AG20443 (cell line): Measurements from ENCODE around the gene FOXK2.

Experiments used
- DNase-seq: peaks from one replicate; pipeline ENCODE4 v3.0.0; 2012; ENCODE audit warnings: low spot score, mixed read lengths

The FOXK2 gene

DNA sequence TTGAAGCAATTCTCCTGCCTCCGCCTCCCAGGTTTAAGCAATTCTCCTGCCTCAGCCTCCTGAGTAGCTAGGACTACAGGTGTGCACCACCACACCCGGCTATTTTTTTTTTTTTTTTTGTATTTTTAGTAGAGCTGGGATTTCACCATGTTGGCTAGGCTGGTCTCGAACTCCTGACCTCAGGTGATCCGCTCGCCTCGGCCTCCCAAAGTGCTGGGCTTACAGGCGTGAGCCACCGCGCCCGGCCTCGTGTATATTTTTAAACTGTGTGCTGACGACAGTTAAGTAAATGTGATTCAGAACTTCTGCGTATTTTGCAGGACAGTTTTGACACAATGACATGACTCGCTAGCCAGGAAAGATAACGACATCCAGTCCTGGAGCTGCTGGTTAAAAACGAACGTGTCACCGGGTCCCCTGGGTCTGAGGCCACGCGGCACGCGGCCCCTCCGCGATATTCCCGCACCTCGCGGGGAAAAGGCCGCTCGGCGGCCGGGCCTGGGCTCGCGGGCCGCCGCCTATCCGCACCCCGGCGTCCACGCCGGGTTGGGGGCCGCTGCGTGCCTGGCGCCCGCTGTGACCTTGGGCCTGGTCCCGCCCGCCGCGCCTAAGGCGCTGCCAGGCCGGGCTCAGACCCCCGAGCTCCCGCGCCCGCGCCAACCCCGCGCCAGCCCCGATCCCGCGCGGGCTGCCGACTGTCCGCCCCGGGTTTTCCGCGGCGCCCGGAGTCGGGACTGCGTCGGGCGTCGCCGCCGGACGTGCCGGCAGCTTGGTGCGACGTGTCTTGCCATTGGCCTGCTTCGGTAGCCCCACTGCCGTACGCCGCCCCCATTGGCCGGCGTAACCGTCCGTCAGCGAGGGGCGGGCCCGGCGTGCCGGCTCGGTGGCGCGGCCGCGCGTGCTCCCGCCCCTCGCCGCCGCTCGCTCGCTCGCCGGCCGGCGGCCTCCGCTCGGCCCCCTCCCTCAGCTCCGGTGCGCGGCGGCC, at the start of gene FOXK2:
TSS of gene FOXK2 (plus strand) at position 907 of the 985 bp plus-strand sequence. CDS start 157 bp downstream, outside the sequence.
- peak; percentile 99 for DNase-seq

- no peak for DNase-seq
These were observed 49.5 kb upstream of the FOXK2 start for GRCh38 chr17:82470065-82470464.

- DNase-seq, result no peak
These were observed 45.1 kb upstream of the FOXK2 start for GRCh38 chr17:82474223-82475010.

- DNase-seq, result no peak
These were observed 44.1 kb upstream of the FOXK2 start for GRCh38 chr17:82475458-82475857.

GRCh38 chr17:82477934-82478333, 41.6 kb upstream of the FOXK2 start:
- no peak for DNase-seq

DNA sequence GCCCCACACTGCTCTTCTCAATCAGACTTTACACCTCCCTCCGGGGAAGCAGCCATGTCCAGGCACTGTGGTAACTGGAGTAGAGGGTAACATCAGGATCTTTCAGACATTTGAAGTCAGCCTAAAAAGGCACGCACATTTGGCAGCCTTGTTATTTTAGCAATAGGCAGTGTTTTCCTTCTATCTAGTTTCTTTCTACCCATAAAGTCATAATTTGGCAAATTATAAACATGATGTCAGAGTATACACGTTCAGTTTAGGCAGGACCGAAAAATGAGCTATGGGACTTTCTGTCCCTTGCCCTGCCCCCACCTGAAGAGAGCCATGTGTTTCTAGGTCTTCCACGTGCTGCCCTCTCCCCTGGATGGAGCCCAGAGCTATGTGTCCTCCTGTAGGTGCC, 39.9 kb upstream of the FOXK2 start:
- no peak for DNase-seq

GRCh38 chr17:82480318-82480717, 39.2 kb upstream of the FOXK2 start:
- DNase-seq, result no peak

GRCh38 chr17:82483204-82483660, 36.3 kb upstream of the FOXK2 start:
- no peak for DNase-seq

DNA sequence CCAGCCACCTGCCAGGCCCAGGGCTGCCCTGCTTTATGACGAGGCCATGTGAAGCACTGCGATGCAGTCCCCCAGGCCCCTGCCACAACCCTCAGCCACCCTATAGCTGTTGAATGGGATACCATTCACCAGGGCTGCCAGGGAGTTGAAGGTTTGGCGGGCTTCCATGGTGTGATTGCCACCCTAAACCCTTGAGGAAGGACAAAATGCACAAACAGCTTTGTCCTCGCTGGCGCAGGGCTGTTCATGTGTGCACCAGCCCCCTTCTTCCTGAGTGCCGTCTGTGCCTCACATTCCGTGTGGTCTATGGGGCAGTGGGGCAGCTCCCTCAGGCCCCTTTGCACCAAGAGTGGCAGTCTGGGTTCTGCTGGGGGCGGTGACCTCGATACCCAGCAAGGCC, 35.7 kb upstream of the FOXK2 start:
- no peak for DNase-seq

DNA sequence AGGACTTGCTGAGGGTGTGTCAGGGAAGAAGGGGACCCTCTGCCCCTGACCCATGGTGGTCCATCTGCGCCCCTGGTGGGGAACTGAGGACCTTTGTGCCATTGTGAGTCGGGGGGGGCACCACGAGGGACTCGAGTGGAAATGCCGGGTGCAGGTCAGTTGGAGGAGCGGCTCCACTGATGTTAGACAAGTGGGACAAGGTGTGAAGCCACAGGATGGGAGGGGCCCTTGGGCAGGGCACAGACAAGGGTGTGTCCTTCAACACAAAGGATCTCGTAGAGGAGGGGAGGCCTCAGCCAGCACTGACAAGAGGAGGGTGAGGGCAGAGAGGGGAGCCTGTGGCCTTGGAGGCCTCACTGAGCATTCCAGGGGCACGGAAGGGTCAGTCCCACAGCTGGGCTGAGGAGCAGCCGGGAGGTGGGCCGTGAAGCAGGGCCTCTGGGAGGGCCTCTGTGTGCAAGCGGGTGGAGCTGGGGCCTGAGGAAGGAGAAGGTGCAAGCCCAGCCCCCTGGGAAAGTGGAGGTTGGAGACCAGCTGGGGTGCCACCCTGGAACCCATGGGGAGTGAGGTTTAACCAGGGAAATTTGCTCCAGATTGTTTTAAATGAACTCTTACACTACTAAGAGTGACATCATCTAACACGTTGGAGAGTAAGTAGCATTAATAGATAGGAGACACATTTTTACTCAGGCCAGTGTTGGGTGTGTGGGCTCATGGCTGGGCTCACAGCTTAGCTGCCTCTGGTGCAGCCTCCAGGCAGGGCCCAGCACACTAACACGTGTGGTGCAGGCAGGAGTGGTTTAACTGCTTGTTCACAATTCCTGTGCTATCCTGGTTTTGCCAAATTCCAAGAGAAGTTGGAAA, 33.1 kb upstream of the FOXK2 start:
- DNase-seq, result no peak

DNA sequence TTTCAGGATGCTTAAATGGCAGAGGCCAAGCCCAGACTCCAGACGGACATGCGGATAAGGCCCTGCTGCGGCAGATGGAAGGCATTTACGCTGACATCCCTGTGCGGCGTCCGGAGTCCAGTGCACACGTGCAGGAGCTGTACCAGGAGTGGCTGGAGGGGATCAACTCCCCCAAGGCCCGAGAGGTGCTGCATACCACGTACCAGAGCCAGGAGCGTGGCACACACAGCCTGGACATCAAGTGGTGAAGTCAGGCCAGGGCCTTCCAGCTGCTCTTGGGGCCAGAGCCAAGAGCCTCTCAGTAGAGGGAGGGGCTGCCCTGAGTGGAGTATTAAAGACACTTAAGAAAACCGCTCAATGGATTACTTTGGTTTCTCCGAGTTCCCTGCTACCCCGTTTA, 31.6 kb upstream of the FOXK2 start:
- DNase-seq, result no peak

DNA sequence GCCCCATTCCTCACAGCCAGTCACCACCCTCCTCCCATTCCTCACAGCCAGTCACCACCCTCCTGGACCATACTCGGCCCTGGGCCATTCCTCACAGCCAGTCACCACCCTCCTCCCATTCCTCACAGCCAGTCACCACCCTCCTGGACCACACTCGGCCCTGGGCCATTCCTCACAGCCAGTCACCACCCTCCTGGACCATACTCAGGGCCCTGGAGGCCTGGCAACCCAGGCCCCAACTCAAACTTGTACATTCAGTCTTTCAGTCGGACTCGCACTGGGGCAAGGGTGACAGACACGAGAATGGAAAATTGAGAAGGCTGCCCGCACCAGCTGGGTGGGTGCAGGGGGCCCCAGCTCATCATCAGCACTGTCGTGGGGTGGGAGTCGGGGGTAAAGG, 30.4 kb upstream of the FOXK2 start:
- DNase-seq, result peak; percentile 85

- DNase-seq, result no peak
These were observed 29.6 kb upstream of the FOXK2 start for GRCh38 chr17:82489851-82490511.

DNA sequence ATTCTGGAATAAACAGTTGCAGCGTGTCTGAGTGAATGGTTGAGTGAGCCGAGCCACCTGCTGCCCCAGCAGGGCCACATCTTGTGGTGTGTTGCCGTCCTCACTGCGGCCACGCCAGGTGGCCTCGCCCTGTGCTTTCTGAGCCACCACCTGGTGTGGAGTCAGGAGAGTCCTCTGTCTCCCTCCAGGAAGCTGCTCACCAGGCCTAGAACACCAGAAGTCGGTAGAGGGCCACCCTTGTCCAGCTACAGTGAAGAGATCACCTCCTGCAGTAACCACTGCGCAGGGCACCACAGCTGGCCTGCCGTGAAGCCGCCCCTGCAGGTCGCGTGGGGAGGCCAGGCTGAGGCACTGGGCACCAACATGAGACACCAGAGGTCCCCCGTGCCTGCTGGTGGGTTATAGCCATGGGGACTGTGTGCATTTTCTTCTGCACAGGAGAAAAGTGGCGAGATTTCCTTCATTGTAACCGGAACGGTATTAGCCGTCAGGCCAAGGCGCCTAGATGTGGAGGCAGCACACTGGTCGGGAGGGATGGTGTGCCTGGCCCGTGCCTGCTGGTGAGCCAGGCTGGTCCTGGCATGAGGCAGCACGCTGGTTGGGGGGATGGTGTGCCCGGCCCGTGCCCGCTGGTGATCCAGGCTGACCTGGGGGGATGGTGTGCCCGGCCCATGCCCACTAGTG, 28.9 kb upstream of the FOXK2 start:
- DNase-seq, result no peak

- no peak for DNase-seq
These were observed 28.4 kb upstream of the FOXK2 start for GRCh38 chr17:82491196-82491530.

- DNase-seq, result no peak
These were observed 28.0 kb upstream of the FOXK2 start for GRCh38 chr17:82491533-82491932.

- DNase-seq, result peak; percentile 85
These were observed 26.8 kb upstream of the FOXK2 start for GRCh38 chr17:82492643-82493225.

DNA sequence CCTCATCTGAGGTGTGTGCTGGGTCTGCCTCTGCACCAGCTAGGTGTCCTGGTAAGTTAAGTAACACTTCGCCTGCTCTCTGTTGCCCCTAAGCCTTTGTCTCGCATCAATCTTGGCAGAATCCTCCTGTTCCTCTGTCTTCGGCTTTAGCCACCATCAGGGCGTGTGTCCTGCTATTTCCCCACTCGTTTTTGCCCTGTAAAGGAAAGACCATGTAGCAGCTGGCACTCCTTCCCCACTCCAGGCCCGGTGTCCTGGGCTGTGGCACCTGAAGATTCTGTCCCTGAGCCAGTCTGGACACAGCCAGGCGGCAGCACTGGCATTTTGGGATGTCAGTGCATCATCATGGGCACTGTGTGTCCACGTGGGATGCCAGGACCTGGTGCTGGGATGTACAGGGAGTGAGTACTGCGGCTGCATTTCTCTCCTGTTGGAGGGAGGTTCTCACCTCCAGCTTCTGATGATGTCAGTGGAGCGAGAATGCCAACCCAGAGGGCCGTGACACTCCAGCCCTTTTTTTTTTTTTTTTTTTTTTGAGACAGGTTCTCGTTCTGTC, 26.2 kb upstream of the FOXK2 start:
- DNase-seq, result no peak

GRCh38 chr17:82494236-82495055, 25.1 kb upstream of the FOXK2 start:
- DNase-seq, result peak; percentile 90
